Neural cell (in vitro differentiated cells): ENCODE measurements around the gene CALCA. TPM values are rescaled to one million over a fixed set of nuclear protein-coding genes. Genes with fewer than 3 reads are reported as not detected.

Experiments used
- H2AFZ ChIP-seq: fragments of 200-600, 300-800 bp; sonication (generic), shearing (Covaris generic); 2 replicates; pipeline ENCODE4 v1.6.0; 2014; ENCODE audit warnings: low read depth, mild to moderate bottlenecking, antibody characterized with exemption, low read length, moderate library complexity
- H3F3A ChIP-seq: fragments of 200-600 bp; shearing (Covaris generic); 2 replicates; pipeline ENCODE4 v1.6.1; 2016; ENCODE audit warnings: mild to moderate bottlenecking, moderate library complexity, mixed read lengths, antibody characterized with exemption, low read length; ENCODE audit not compliant: insufficient read depth, poor library complexity, severe bottlenecking
- H3K27ac ChIP-seq: fragments of 200-600, 300-800 bp; sonication (generic), shearing (Covaris generic); 2 replicates; pipeline ENCODE4 v1.5.1; 2014; ENCODE audit warnings: mild to moderate bottlenecking, low read length, moderate library complexity
- H3K27me3 ChIP-seq: fragments of 300-800, 200-600 bp; sonication (generic), shearing (Covaris generic); 2 replicates; pipeline ENCODE4 v1.6.0; 2014; ENCODE audit warnings: mild to moderate bottlenecking, low read depth, low read length, moderate library complexity; ENCODE audit not compliant: insufficient read depth
- H3K36me3 ChIP-seq: fragments of 300-800, 200-600 bp; sonication (generic), shearing (Covaris generic); 2 replicates; pipeline ENCODE4 v1.5.1; 2014; ENCODE audit warnings: mild to moderate bottlenecking, antibody characterized with exemption, low read length, moderate library complexity; ENCODE audit not compliant: insufficient read depth
- H3K4me2 ChIP-seq: fragments of 300-800, 200-600 bp; sonication (generic), shearing (Covaris generic); 2 replicates; pipeline ENCODE4 v1.6.0; 2014; ENCODE audit warnings: mild to moderate bottlenecking, low read length
- H3K4me3 ChIP-seq: fragments of 300-800, 200-600 bp; sonication (generic), shearing (Covaris generic); 2 replicates; pipeline ENCODE4 v1.5.1; 2014; ENCODE audit warnings: mild to moderate bottlenecking, low read length, moderate library complexity
- H3K79me2 ChIP-seq: fragments of 200-600 bp; shearing (Covaris generic); replicated peaks from 2 replicates; pipeline ENCODE4 v1.6.0; 2014; ENCODE audit warnings: mild to moderate bottlenecking, low read length, moderate library complexity; ENCODE audit not compliant: insufficient read depth
- H3K9ac ChIP-seq: fragments of 300-800, 200-600 bp; sonication (generic), shearing (Covaris generic); 2 replicates; pipeline ENCODE4 v1.6.1; 2016; ENCODE audit warnings: mild to moderate bottlenecking, low read length, mixed read lengths
- H3K9me2 ChIP-seq: fragments of 200-600 bp; shearing (Covaris generic); 2 replicates; pipeline ENCODE4 v1.6.1; 2016; ENCODE audit warnings: mild to moderate bottlenecking, low read length, mixed read lengths; ENCODE audit not compliant: insufficient read depth
- H3K9me3 ChIP-seq: fragments of 200-600, 300-800 bp; sonication (generic), shearing (Covaris generic); 2 replicates; pipeline ENCODE4 v1.6.1; 2016; ENCODE audit warnings: mild to moderate bottlenecking, mixed run types, low read length, moderate library complexity, mixed read lengths
- H4K20me1 ChIP-seq: fragments of 200-600 bp; shearing (Covaris generic); 2 replicates; pipeline ENCODE4 v1.6.1; 2016; ENCODE audit warnings: mild to moderate bottlenecking, mixed run types; ENCODE audit not compliant: insufficient read depth
- CTCF ChIP-seq: fragments of 450-650 bp; IDR thresholded peaks from 2 replicates; pipeline ENCODE4 v1.5.1; 2014; ENCODE audit warnings: antibody characterized with exemption, mild to moderate bottlenecking, moderate library complexity; ENCODE audit not compliant: poor library complexity, severe bottlenecking
- EP300 ChIP-seq: fragments of 450-650 bp; conservative IDR thresholded peaks from 2 replicates; pipeline ENCODE4 v1.6.1; 2014; ENCODE audit warnings: antibody characterized with exemption, mild to moderate bottlenecking, moderate library complexity; ENCODE audit not compliant: poor library complexity, severe bottlenecking
- EZH2 ChIP-seq: fragments of 200-600, 300-800 bp; shearing (Covaris generic), sonication (generic); IDR thresholded peaks from 2 replicates; pipeline ENCODE4 v1.6.1; 2014; ENCODE audit warnings: antibody characterized with exemption, low read length, borderline replicate concordance, mild to moderate bottlenecking; ENCODE audit not compliant: insufficient read depth, poor library complexity, severe bottlenecking
- POLR2AphosphoS5 ChIP-seq: IDR thresholded peaks from 2 replicates; pipeline ENCODE4 v1.6.1; 2012
- SMC3 ChIP-seq: fragments of 450-650 bp; conservative IDR thresholded peaks from 2 replicates; pipeline ENCODE4 v1.6.1; 2014; ENCODE audit warnings: antibody characterized with exemption, mild to moderate bottlenecking, moderate library complexity; ENCODE audit not compliant: poor library complexity
- TAF1 ChIP-seq: IDR thresholded peaks from 2 replicates; pipeline ENCODE4 v1.6.1; 2012; ENCODE audit warnings: low read depth
- polyA plus RNA-seq: library from polyadenylated mRNA; depleted of rRNA; stranded (reverse); fragments of >200 nt; gene quantifications from 2 replicates; pipeline ENCODE4 v1.2.3, GENCODE V29; 2014

Gene CALCA
- polyA plus RNA-seq, 1 donor from 2014 or later = not detected

- Histone ChIP-seq H3F3A (no peaks in the 10 kb centered on the region), H3K9me3 (peaks cover 7% of the 10 kb centered on the region), H3K36me3 (no peaks in the 10 kb centered on the region), H3K4me2 (no peak overlapping the region), H2AFZ (no peak overlapping the region), H3K79me2 (no peaks in the 10 kb centered on the region), H3K9me2 (no peaks in the 10 kb centered on the region), H4K20me1 (no peaks in the 10 kb centered on the region), H3K27me3 (peaks cover 71% of the 10 kb centered on the region), H3K27ac (no peak overlapping the region), H3K9ac (no peak overlapping the region), H3K4me3 (no peak overlapping the region)
- no peak for TF ChIP-seq CTCF
- no peak for TF ChIP-seq EZH2
Observed at GRCh38 chr11:14975252-14975587, 3.1 kb upstream of the CALCA start.

- Histone ChIP-seq H3F3A (no peaks in the 10 kb centered on the region), H3K4me3 (peak overlapping the region; percentile 72), H3K36me3 (no peaks in the 10 kb centered on the region), H3K9me2 (no peaks in the 10 kb centered on the region), H4K20me1 (no peaks in the 10 kb centered on the region), H3K27me3 (peaks cover 71% of the 10 kb centered on the region), H3K9me3 (peaks cover 7% of the 10 kb centered on the region), H3K27ac (no peak overlapping the region), H2AFZ (no peak overlapping the region), H3K9ac (no peak overlapping the region), H3K4me2 (peak overlapping the region; percentile 56), H3K79me2 (no peaks in the 10 kb centered on the region)
- TF ChIP-seq CTCF = peak; percentile 62
- TF ChIP-seq SMC3 = peak; percentile 30
- no peak for TF ChIP-seq EP300
Observed at GRCh38 chr11:14974515-14975251, 2.5 kb upstream of the CALCA start.

- Histone ChIP-seq H3K36me3 (no peaks in the 10 kb centered on the region), H3K9ac (peak overlapping the region; percentile 19), H3K4me2 (peak overlapping the region; percentile 56), H4K20me1 (no peaks in the 10 kb centered on the region), H3K27ac (no peak overlapping the region), H3K79me2 (no peaks in the 10 kb centered on the region), H3K4me3 (peak overlapping the region; percentile 72), H3K9me3 (peaks cover 7% of the 10 kb centered on the region), H3K9me2 (no peaks in the 10 kb centered on the region), H3F3A (no peaks in the 10 kb centered on the region), H3K27me3 (peaks cover 71% of the 10 kb centered on the region), H2AFZ (no peak overlapping the region)
- TF ChIP-seq SMC3 = no peak
- peak; percentile 54 for TF ChIP-seq TAF1
- peak; percentile 14 for TF ChIP-seq POLR2AphosphoS5
Observed at GRCh38 chr11:14973621-14974514, 1.7 kb upstream of the CALCA start.
